HL-60 (cell line): ENCODE data around the gene TMEM101.

Experiments
- DNase-seq, 2 experiments: peaks; one replicate each; pipeline ENCODE4 v3.0.0-alpha.2; 2010 to 2020; ENCODE audit warnings: low read depth in 1 of 2, low spot score in 1 of 2
- H3K27ac ChIP-seq: fragments of 250-450 bp; sonication (Bioruptor Pico); replicated peaks from 2 replicates; pipeline ENCODE4 v1.5.1; 2020; ENCODE audit warnings: mild to moderate bottlenecking, moderate library complexity
- H3K27me3 ChIP-seq: fragments of 250-450 bp; sonication (Bioruptor Pico); 2 replicates; pipeline ENCODE4 v1.5.1; 2021; ENCODE audit warnings: mild to moderate bottlenecking, moderate library complexity; ENCODE audit not compliant: insufficient read depth, poor library complexity, severe bottlenecking
- H3K4me3 ChIP-seq: replicated peaks from 2 replicates; pipeline ENCODE4 v1.5.1; 2011; ENCODE audit warnings: mild to moderate bottlenecking, control low read depth, low read length; ENCODE audit not compliant: insufficient read depth
- GABPA ChIP-seq: IDR thresholded peaks from 2 replicates; pipeline ENCODE4 v1.6.1; 2012; ENCODE audit warnings: low read depth
- POLR2AphosphoS5 ChIP-seq: IDR thresholded peaks from 2 replicates; pipeline ENCODE4 v1.6.1; 2012; ENCODE audit warnings: low read depth
- SPI1 ChIP-seq: IDR thresholded peaks from 2 replicates; pipeline ENCODE4 v1.6.1; 2012; ENCODE audit warnings: low read depth, mild to moderate bottlenecking, borderline replicate concordance
- TF ChIP-seq, protein P1 (sequence below): IDR thresholded peaks from 2 replicates; pipeline ENCODE4 v1.6.1; 2012; ENCODE audit warnings: low read depth; ENCODE audit not compliant: insufficient replicate concordance
- TF ChIP-seq, protein P2 (sequence below): IDR thresholded peaks from one replicate; pipeline ENCODE4 v1.5.1; 2011; ENCODE audit warnings: low read length, control low read depth, inconsistent platforms; ENCODE audit not compliant: insufficient read depth

Gene TMEM101

DNA sequence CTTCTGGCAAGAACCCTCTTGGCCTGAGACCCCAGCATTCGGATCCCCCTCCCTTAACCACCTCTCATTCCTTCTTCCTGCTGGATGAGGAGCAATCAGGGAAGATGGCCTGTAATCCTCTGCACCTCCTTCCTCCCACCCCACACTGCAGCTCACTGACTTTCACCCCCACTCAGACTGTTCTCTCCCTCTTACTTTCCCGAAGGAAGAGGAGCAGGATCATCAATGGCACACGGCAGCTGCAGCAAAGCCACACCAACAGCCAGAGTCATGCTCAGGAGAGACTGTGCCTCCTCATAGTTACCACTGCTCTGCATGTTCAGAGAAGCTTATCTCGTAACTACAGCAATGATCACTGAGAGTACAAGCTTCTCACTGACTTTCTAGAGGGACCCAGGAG, 10.1 kb upstream of the TMEM101 start:
- H3K4me3 ChIP-seq: no peak overlapping the region
- no peak overlapping the region for H3K27ac ChIP-seq
- no peaks in the 10 kb centered on the region for H3K27me3 ChIP-seq
- TF ChIP-seq, protein P1, sequence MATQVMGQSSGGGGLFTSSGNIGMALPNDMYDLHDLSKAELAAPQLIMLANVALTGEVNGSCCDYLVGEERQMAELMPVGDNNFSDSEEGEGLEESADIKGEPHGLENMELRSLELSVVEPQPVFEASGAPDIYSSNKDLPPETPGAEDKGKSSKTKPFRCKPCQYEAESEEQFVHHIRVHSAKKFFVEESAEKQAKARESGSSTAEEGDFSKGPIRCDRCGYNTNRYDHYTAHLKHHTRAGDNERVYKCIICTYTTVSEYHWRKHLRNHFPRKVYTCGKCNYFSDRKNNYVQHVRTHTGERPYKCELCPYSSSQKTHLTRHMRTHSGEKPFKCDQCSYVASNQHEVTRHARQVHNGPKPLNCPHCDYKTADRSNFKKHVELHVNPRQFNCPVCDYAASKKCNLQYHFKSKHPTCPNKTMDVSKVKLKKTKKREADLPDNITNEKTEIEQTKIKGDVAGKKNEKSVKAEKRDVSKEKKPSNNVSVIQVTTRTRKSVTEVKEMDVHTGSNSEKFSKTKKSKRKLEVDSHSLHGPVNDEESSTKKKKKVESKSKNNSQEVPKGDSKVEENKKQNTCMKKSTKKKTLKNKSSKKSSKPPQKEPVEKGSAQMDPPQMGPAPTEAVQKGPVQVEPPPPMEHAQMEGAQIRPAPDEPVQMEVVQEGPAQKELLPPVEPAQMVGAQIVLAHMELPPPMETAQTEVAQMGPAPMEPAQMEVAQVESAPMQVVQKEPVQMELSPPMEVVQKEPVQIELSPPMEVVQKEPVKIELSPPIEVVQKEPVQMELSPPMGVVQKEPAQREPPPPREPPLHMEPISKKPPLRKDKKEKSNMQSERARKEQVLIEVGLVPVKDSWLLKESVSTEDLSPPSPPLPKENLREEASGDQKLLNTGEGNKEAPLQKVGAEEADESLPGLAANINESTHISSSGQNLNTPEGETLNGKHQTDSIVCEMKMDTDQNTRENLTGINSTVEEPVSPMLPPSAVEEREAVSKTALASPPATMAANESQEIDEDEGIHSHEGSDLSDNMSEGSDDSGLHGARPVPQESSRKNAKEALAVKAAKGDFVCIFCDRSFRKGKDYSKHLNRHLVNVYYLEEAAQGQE: no peak
- TF ChIP-seq POLR2AphosphoS5 (no peak), GABPA (no peak), SPI1 (no peak)
- TF ChIP-seq, protein P2, sequence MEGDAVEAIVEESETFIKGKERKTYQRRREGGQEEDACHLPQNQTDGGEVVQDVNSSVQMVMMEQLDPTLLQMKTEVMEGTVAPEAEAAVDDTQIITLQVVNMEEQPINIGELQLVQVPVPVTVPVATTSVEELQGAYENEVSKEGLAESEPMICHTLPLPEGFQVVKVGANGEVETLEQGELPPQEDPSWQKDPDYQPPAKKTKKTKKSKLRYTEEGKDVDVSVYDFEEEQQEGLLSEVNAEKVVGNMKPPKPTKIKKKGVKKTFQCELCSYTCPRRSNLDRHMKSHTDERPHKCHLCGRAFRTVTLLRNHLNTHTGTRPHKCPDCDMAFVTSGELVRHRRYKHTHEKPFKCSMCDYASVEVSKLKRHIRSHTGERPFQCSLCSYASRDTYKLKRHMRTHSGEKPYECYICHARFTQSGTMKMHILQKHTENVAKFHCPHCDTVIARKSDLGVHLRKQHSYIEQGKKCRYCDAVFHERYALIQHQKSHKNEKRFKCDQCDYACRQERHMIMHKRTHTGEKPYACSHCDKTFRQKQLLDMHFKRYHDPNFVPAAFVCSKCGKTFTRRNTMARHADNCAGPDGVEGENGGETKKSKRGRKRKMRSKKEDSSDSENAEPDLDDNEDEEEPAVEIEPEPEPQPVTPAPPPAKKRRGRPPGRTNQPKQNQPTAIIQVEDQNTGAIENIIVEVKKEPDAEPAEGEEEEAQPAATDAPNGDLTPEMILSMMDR: no peak
- no peak for DNase-seq

DNA sequence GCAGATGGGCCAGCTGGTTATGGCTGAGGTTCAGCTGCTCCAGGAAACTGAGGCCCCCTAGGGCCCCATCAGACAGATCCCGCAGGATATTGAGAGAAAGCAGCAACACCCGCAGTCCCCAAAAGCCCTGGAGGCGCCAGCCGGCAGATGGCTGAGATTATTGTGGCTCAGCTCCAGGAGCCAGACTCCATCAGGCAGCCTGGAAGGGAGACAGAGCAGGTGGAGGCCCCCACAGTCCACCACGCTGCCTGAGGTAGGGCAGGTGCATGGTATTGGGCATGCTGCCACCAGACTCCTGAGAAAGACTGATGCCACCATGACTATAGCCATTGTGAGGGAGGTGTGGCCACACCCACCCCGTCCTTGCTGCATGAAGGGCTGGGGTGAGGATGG, 9.5 kb upstream of the TMEM101 start:
- H3K27ac ChIP-seq: no peak overlapping the region
- no peak for TF ChIP-seq SPI1
- no peak for TF ChIP-seq GABPA
- TF ChIP-seq, protein P2: no peak
- TF ChIP-seq, protein P1: no peak
- no peak for TF ChIP-seq POLR2AphosphoS5
- no peaks in the 10 kb centered on the region for H3K27me3 ChIP-seq
- no peak for DNase-seq
- H3K4me3 ChIP-seq: no peak overlapping the region

DNA sequence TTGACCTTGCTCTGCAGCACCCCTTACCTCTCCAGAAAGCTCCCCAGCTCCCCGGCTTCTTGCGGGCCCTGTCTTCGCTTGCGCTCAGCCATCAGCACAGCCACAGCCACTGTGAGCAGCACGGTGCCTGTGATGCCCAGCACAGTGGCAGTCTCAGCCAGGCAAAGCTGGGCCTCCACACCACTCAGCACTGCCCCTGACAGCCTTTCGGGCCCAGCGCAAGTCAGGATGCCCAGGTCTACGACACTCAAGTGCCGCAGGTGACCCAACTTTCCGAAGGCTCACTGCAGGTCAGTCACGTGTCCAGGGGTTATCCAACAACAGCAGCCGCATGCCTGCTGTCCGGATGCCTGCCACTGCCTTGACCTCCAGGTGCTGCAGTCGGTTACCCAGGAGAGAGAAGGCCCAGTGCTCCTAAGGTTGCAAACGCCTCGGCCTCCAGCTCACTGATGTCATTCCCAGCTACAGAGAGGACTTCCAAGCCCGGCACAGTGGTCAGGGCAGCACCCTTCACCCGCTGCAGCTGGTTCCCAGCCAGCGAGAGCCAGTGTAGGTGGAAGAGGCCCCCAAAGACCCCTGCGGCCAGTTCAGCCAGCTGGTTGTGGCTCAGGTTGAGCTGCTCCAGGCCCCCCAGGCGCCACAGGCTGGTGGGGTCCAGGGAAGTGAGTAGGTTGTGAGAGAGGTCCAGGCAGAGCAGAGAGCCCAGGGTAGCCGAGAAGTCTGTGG, 8.9 kb upstream of the TMEM101 start:
- Histone ChIP-seq H3K27me3 (no peaks in the 10 kb centered on the region), H3K27ac (no peak overlapping the region), H3K4me3 (no peak overlapping the region)
- TF ChIP-seq, protein P1: no peak
- TF ChIP-seq SPI1 (no peak), GABPA (no peak), POLR2AphosphoS5 (no peak)
- TF ChIP-seq, protein P2: no peak
- no peak for DNase-seq
